ENCODE measurements around the gene TMEM115. TPM values are rescaled to one million over a fixed set of nuclear protein-coding genes. Genes with fewer than 3 reads are reported as not detected.

The TMEM115 gene
- total and polyA plus RNA-seq, 9 of the 15 experiments (the other 6 are each of a cell fraction or from before 2014, with no cell fraction given), result 1.6 to 26.9 (median 14.1) TPM

- intact Hi-C loops (cut with micrococcal nuclease) (no loop called here), in situ Hi-C loops (cut with MboI) (no loop called here)
- no peak for DNase-seq (ENCODE audit: extremely low read depth in 1 of 4, low spot score in 3 of 4)
- ChIA-PET CTCF (ENCODE audit: low intra/inter-chr PET ratio) (no interaction called here), POLR2A (no interaction called here)
- Histone ChIP-seq H2AFZ (ENCODE audit: low read depth, low read length) (no peak overlapping the region), H3K9ac (ENCODE audit: insufficient read depth in 1 of 2, low read depth in 2 of 2, low read length in 2 of 2) (no peak overlapping the region), H3K4me3 (no peak overlapping the region), H3K4me2 (ENCODE audit: insufficient read depth, low read length) (no peak overlapping the region), H3K4me1 (replicated peaks in 1 of 2; ENCODE audit: control insufficient read depth in 2 of 2, insufficient read depth in 2 of 2, low read length in 2 of 2) (no peaks in the 10 kb centered on the region), H3K36me3 (ENCODE audit: control insufficient read depth, insufficient read depth, low read length) (no peaks in the 10 kb centered on the region), H3K9me3 (replicated peaks; ENCODE audit: control insufficient read depth, insufficient read depth, low read depth, low read length) (no peaks in the 10 kb centered on the region), H3K79me2 (ENCODE audit: control insufficient read depth, insufficient read depth, low read length) (no peaks in the 10 kb centered on the region), H3K27me3 (ENCODE audit: control insufficient read depth in 2 of 2, insufficient read depth in 2 of 2, low read length in 2 of 2) (peaks cover 0 to 6% of the 10 kb centered on the region in 2 experiments; a peak in 2 of 5 replicates), H4K20me1 (replicated peaks; ENCODE audit: control insufficient read depth, insufficient read depth, low read length) (peaks cover 5% of the 10 kb centered on the region; the same call in 1 of the 2 replicates), H3K9me1 (ENCODE audit: control insufficient read depth, insufficient read depth, low read length) (no peaks in the 10 kb centered on the region), H3K27ac (ENCODE audit: extremely low read depth, low read depth, low read length) (no peak overlapping the region)
- BruUV-seq (replicated peaks), result no TSS peak
- 0% methylated on average over 5 of the region's 5 CpGs for WGBS (ENCODE audit: insufficient coverage, low coverage, missing lambda C conversion rate)
- FAIRE-seq, result no peak
- TF ChIP-seq CBX2 (IDR thresholded peaks at IDR 0.05; ENCODE audit: insufficient read depth, low read length, poor library complexity, severe bottlenecking), result no peak
- TF ChIP-seq DMBX1 (CRISPR knock-in tag; IDR thresholded peaks at IDR 0.05; ENCODE audit: borderline replicate concordance), result no peak
- TF ChIP-seq SMAD2 (IDR thresholded peaks at IDR 0.05; ENCODE audit: low read depth, low read length), result no peak
- no peak for TF ChIP-seq CXXC5 (CRISPR knock-in tag; IDR thresholded peaks at IDR 0.05)
- no peak for TF ChIP-seq RCOR1 (IDR thresholded peaks at IDR 0.05; ENCODE audit: borderline replicate concordance in 1 of 2, low read depth in 2 of 2, low read length in 2 of 2)
- TF ChIP-seq BHLHE40 (IDR thresholded peaks at IDR 0.05; ENCODE audit: low read length), result no peak
- TF ChIP-seq IFI16 (CRISPR knock-in tag; IDR thresholded peaks at IDR 0.05), result no peak
- TF ChIP-seq ZNF197 (CRISPR knock-in tag; IDR thresholded peaks at IDR 0.05; ENCODE audit: low read depth), result no peak
- TF ChIP-seq NR2C1 (IDR thresholded peaks at IDR 0.05), result no peak
- TF ChIP-seq NR2C1 (tag; IDR thresholded peaks at IDR 0.05), result no peak
- no peak for TF ChIP-seq NR3C1 (CRISPR knock-in tag; IDR thresholded peaks at IDR 0.05)
- no peak for TF ChIP-seq RBFOX2 (IDR thresholded peaks at IDR 0.05; ENCODE audit: low read depth, low read length)
- no peak for ATAC-seq
Measured at GRCh38 chr3:50401978-50402595, 42.8 kb upstream of the TMEM115 start.
